ENCODE data around the gene TAMALIN. TPM values are rescaled to one million over a fixed set of nuclear protein-coding genes. Genes with fewer than 3 reads are reported as not detected.

Gene TAMALIN
- total RNA-seq (10 to 100 TPM; 30.6 to 63.7 TPM), polyA plus RNA-seq (ENCODE audit: insufficient read length in 6 of 6) (10 to 100 TPM; 33.8 to 47.7 (median 43.5) TPM)
- long read RNA-seq, donor 1, transcript GRASP-201 (8 exons, 1,933 nt), result major isoform, 9 of 13 reads
- long read RNA-seq, donor 1, partial matches to known transcripts, result 0 of 13 reads
- long read RNA-seq, donor 1, other reads (novel, unspliced or antisense), result 0 of 13 reads
- long read RNA-seq, donor 2, transcript GRASP-201 (8 exons, 1,933 nt), result major isoform, 8 of 10 reads
- long read RNA-seq, donor 2, partial matches to known transcripts, result 0 of 10 reads
- long read RNA-seq, donor 2, other reads (novel, unspliced or antisense), result 0 of 10 reads
- long read RNA-seq, donor 3, transcript GRASP-201 (8 exons, 1,933 nt), result major isoform, 10 of 10 reads
- long read RNA-seq, donor 3, partial matches to known transcripts, result 0 of 10 reads
- long read RNA-seq, donor 3, other reads (novel, unspliced or antisense), result 0 of 10 reads
- long read RNA-seq, donor 4, partial matches to known transcripts, result 0 of 1 reads
- long read RNA-seq, donor 4, other reads (novel, unspliced or antisense), result 1 of 1 reads
- long read RNA-seq, donor 5, transcript GRASP-201 (8 exons, 1,933 nt), result major isoform, 14 of 29 reads
- long read RNA-seq, donor 5, partial matches to known transcripts, result 13 of 29 reads
- long read RNA-seq, donor 5, other reads (novel, unspliced or antisense), result 0 of 29 reads
- long read RNA-seq, donor 6, transcript GRASP-201 (8 exons, 1,933 nt), result major isoform, 20 of 24 reads
- long read RNA-seq, donor 6, partial matches to known transcripts, result 0 of 24 reads
- long read RNA-seq, donor 6, other reads (novel, unspliced or antisense), result 0 of 24 reads
- long read RNA-seq, donor 7, transcript GRASP-201 (8 exons, 1,933 nt), result major isoform, 12 of 13 reads
- long read RNA-seq, donor 7, partial matches to known transcripts, result 0 of 13 reads
- long read RNA-seq, donor 7, other reads (novel, unspliced or antisense), result 0 of 13 reads
- long read RNA-seq, donor 8, transcript GRASP-201 (8 exons, 1,933 nt), result major isoform, 15 of 18 reads
- long read RNA-seq, donor 8, partial matches to known transcripts, result 0 of 18 reads
- long read RNA-seq, donor 8, other reads (novel, unspliced or antisense), result 0 of 18 reads
- long read RNA-seq, donor 9, result 0 reads
- long read RNA-seq, donor 10, partial matches to known transcripts, result 0 of 2 reads
- long read RNA-seq, donor 10, other reads (novel, unspliced or antisense), result 2 of 2 reads
- long read RNA-seq, donor 11, partial matches to known transcripts, result 0 of 5 reads
- long read RNA-seq, donor 11, other reads (novel, unspliced or antisense), result 0 of 5 reads
- long read RNA-seq, donor 12, transcript GRASP-201 (8 exons, 1,933 nt), result major isoform, 11 of 17 reads
- long read RNA-seq, donor 12, partial matches to known transcripts, result 0 of 17 reads
- long read RNA-seq, donor 12, other reads (novel, unspliced or antisense), result 0 of 17 reads

GRCh38 chr12:52006726-52007157 is at the start of gene TAMALIN:
Gene TAMALIN (plus strand): TSS chr12:52006946. CDS start chr12:52007020, 74 bp downstream.
- peak; percentile 64 for ATAC-seq
- peaks cover 6 to 47% of the 10 kb centered on the region in 2 donors for H3K27me3 ChIP-seq
- no peaks in the 10 kb centered on the region for H3K9me3 ChIP-seq
- peak within 1 kb of the TSS; percentile 57 to 68 for H3K4me3 ChIP-seq
- TF ChIP-seq CTCF (IDR thresholded peaks at IDR 0.05), result no peak
- peaks cover 0 to 12% of the 10 kb centered on the region in 2 donors for H3K36me3 ChIP-seq
- DNase-seq, result peak; percentile 67 to 88 (median 80)
- intact Hi-C loops (cut with DNase I), result no loop called here
- peaks cover 17 to 68% of the 10 kb centered on the region in 2 donors for H3K4me1 ChIP-seq
- peak within 1 kb of the TSS; percentile 82 to 85 for H3K27ac ChIP-seq

GRCh38 chr12:51958542-51958941 is 48.2 kb upstream of the TAMALIN start:
- no peak overlapping the region for H3K4me3 ChIP-seq
- intact Hi-C loops (cut with DNase I), result no loop called here
- H3K9me3 ChIP-seq, result no peaks in the 10 kb centered on the region
- H3K27ac ChIP-seq, result no peak overlapping the region
- ATAC-seq (no peak), DNase-seq (no peak)
- no peaks in the 10 kb centered on the region for H3K27me3 ChIP-seq
- peaks cover 0 to 17% of the 10 kb centered on the region in 2 donors for H3K36me3 ChIP-seq
- TF ChIP-seq CTCF (IDR thresholded peaks at IDR 0.05), result no peak
- H3K4me1 ChIP-seq, result peaks cover 43 to 74% of the 10 kb centered on the region in 2 donors

- ATAC-seq (no peak), DNase-seq (no peak)
- Histone ChIP-seq H3K9me3 (no peaks in the 10 kb centered on the region), H3K27me3 (no peaks in the 10 kb centered on the region), H3K4me3 (no peak overlapping the region), H3K27ac (peak overlapping the region in 1 of 2 donors; percentile 28), H3K36me3 (peaks cover 0 to 22% of the 10 kb centered on the region in 2 donors), H3K4me1 (peaks cover 36 to 68% of the 10 kb centered on the region in 2 donors)
- intact Hi-C loops (cut with DNase I), result no loop called here
- no peak for TF ChIP-seq CTCF (IDR thresholded peaks at IDR 0.05)
Measured at GRCh38 chr12:51959211-51959610, 47.5 kb upstream of the TAMALIN start.

- TF ChIP-seq CTCF (IDR thresholded peaks at IDR 0.05), result no peak
- no peaks in the 10 kb centered on the region for H3K27me3 ChIP-seq
- H3K4me1 ChIP-seq, result peaks cover 31 to 61% of the 10 kb centered on the region in 2 donors
- H3K9me3 ChIP-seq, result no peaks in the 10 kb centered on the region
- DNase-seq (no peak), ATAC-seq (no peak)
- intact Hi-C loops (cut with DNase I), result no loop called here
- no peak overlapping the region for H3K4me3 ChIP-seq
- peaks cover 0 to 22% of the 10 kb centered on the region in 2 donors for H3K36me3 ChIP-seq
- H3K27ac ChIP-seq, result no peak overlapping the region
Measured at GRCh38 chr12:51959921-51960320, 46.8 kb upstream of the TAMALIN start.

Data from left lung (tissue), 14 donors.